Measurements from ENCODE around the gene GTF2A1L.
"Not testable (repeated sequence)": the region's sequence is repeated elsewhere in the genome, so short reads cannot be mapped to it uniquely, and the experiment has no call there.

The GTF2A1L gene

GRCh38 chr2:48696881-48697280, 79.2 kb downstream of the GTF2A1L start:
- no peak for DNase-seq (ENCODE audit: low read depth in 2 of 2, low spot score in 1 of 2)

DNA sequence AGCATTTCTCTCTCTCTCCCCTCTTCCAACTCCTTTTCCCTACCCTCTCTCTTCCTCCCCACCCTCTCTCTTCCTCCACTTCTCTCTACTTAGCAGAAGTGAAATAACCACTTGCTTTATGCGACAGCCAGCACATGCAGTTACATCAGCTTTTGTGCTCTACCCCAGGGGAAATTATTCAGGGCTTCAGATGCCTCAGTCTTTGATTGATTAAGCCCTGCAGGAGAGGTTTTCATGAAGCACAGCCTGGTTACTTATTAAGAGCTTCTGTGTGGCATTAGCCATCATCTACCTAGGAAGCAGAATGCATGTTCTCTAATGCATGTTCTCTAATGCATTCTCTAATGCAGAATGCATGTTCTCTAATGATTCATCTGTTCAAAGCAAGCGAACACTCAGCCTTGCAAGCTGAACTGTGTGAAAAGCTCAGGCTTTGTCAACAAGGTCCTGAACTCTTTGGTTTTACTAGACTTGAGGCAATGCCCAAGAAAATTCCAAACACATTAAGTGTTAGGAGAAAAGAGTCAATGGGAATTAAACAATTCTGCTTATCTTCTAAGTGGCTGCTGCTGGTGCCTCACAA, 81.8 kb downstream of the GTF2A1L start:
- DNase-seq (ENCODE audit: low read depth in 2 of 2, low spot score in 1 of 2), result no peak

GRCh38 chr2:48703621-48704020, 86.0 kb downstream of the GTF2A1L start:
- not testable (repeated sequence) for DNase-seq (ENCODE audit: low read depth in 2 of 2, low spot score in 1 of 2)

GRCh38 chr2:48707466-48707865, 89.8 kb downstream of the GTF2A1L start:
- no peak for DNase-seq (ENCODE audit: low read depth in 2 of 2, low spot score in 1 of 2)

DNA sequence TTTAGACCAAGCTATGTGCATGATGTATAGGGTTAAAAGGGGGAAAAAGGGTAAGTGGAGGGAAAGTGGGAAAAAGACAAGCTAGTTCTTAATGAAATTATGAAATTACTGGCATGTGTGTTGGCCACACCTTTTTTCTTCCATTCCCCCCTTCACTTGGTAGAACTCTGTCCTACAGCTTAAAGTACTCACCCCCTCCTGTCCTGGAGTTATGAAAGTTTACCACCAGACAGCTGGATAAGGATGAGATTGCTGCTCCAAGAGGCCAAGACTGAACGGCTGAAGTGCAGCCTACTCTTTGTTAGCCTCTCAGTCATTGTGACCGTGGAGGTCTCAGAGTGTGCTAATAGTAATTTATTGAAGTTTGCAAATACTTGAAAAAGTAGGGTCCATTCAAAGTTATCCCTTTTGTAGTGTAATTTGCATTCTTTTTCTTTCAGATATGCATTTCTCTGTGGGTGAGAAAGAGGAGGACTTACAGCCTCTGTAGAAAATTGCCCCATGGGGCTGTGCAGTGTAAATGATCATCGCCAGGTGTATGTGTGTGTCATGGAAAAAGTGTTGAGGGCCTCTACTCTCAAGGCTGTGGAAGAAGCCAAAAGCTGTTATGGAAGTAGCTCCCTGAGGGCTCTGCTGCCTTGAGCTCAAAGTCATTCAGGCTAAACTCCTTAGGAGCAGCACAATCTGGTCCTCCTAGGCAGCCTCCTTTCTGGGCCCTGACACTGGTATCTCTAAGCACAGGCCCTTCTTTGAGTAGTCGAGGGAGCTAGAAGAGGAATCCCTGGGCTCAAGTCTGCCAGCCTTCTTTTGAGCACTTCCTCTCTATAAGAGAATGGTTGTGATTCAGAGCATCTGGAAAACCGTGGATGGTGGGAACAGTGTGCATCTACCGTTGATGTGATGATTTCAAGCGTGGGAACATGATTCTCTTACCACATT, 91.7 kb downstream of the GTF2A1L start:
- no peak for DNase-seq (ENCODE audit: low read depth in 2 of 2, low spot score in 1 of 2)

DNA sequence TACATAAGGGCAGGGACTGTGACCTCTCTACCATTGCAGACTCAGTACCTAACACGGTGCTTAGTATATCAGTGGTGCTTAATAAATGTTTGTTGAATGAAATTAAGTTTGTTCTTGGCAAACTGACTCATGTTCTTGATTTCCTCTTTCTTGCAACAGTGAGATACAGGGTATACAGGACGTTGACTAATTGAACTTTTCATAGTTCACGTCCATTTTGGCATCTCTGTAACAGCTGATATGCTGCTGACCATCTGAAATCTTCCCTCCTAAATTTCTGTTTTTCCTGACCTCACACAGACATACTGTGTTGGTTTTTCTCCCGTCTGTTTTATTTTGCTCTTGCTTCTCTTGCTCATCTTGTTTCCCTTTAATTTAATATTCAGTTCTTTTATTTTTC, 93.7 kb downstream of the GTF2A1L start:
- no peak for DNase-seq (ENCODE audit: low read depth in 2 of 2, low spot score in 1 of 2)

- DNase-seq (ENCODE audit: low read depth in 2 of 2, low spot score in 1 of 2), result no peak
These were observed 94.5 kb downstream of the GTF2A1L start for GRCh38 chr2:48712151-48712550.

DNA sequence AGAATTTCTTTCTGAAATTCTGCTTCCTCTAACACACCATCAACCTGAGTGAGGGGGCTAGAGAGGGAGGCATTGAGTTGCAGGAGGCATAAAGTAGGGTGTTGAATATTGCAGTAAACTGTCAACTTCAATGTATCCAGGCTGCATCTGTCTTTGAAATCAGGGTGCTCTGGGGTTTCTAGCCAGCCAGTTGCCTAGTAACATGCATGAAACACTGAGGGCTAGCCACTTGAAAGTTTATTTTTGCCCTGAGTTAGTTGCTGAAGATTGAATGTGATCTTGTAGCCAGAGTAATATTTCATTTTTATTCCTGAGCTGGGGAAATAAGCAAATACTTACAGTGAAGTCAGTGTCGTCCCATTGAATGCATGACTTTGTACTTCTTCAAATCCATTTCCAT, 96.0 kb downstream of the GTF2A1L start:
- DNase-seq (ENCODE audit: low read depth in 2 of 2, low spot score in 1 of 2), result no peak

- DNase-seq (ENCODE audit: low read depth in 2 of 2, low spot score in 1 of 2), result no peak
These were observed 96.6 kb downstream of the GTF2A1L start for GRCh38 chr2:48714245-48714644.

GRCh38 chr2:48715042-48715899, 97.6 kb downstream of the GTF2A1L start:
- DNase-seq (ENCODE audit: low read depth in 2 of 2, low spot score in 1 of 2), result no peak

GRCh38 chr2:48715956-48716355, 98.3 kb downstream of the GTF2A1L start:
- DNase-seq (ENCODE audit: low read depth in 2 of 2, low spot score in 1 of 2), result no peak

DNA sequence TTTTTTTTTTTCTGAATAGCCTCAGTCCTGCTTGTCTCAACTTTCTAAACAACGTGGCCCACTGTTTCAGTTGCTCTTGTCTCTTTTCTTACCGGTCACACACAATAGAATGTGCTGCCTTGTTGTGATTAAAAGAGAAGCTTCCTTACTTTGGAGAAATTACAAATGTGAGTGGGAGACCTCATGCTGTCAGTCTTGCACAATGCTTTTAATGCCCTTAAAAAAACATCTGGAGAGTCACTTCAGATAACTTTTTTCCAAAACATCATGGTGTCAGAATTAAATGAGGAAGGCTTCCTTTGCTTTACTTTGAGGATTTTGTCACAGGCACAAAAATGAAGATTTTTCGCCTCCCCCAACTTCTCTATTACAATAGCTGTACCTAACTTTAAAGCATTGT, 100.2 kb downstream of the GTF2A1L start:
- DNase-seq (ENCODE audit: low read depth in 2 of 2, low spot score in 1 of 2), result no peak

DNA sequence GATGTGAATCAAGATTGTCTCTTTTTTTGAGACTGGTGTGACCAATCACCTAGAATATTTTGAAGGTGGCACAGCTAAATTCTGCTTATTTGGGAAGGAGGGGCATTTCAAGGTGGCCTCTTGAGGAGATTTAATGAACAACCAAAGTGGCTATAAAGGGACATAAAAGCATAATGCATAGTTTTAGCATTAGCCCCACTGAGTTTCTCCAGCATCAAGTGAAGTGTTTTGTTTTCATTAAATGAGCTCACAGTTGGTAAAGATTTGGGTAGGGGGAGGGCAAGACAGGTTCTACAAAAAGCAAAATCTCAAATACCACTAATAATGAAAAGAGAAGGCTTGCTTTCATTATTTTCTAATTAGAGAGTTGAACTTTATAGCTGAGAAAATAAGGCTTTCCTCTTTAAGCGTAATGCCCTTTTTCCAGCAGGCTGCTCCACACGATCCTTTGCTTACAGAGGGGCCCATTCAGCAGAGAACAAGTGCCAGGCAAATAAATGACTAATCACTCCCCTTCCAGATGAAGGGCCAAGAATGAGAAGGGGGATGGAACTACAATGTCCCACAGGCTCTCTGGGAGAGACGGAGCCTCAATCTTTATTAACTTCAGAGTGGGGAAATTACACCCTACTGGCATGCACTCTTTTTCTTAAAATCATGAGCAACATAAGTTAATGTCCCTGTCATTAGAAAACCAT, 102.0 kb downstream of the GTF2A1L start:
- DNase-seq (ENCODE audit: low read depth in 2 of 2, low spot score in 1 of 2), result no peak

DNA sequence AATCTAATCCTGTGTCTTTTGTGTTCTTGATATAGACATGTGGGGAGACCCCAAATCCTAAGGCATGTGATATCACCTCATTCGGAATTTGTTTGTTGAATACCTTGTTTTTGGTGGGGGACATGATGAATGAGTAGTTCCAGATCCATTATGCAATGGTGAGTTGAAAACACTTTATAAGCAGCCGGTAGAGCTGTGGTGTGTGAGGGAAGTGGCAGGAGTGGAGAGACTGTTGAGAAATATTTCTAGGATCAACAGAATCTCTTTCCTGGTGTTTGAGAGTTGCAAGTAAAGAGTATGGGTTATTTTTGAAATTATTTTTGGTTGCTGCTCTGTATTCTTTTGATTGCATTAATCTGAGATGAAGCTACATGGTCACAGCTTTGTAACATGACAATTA, 103.5 kb downstream of the GTF2A1L start:
- DNase-seq (ENCODE audit: low read depth in 2 of 2, low spot score in 1 of 2), result no peak

DNA sequence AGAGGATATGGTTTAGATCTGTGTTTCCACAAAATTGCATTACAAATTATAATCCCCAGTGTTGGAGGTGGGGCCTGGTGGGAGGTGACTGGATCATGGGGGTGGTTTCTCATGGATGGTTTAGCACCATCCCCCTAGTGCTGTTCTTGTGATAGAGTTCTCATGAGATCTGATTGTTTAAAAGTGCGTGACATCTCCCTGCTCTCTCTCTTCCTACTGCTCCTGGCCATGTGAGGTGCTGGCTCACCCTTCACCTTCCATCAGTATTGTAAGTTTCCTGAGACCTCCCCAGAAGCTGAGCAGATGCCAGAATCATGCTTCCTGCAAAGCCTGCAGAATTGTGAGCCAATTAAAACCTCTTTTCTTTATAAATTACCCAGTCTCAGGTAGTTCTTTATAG, 104.7 kb downstream of the GTF2A1L start:
- no peak for DNase-seq (ENCODE audit: low read depth in 2 of 2, low spot score in 1 of 2)

GRCh38 chr2:48723129-48723528, 105.5 kb downstream of the GTF2A1L start:
- no peak for DNase-seq (ENCODE audit: low read depth in 2 of 2, low spot score in 1 of 2)

DNA sequence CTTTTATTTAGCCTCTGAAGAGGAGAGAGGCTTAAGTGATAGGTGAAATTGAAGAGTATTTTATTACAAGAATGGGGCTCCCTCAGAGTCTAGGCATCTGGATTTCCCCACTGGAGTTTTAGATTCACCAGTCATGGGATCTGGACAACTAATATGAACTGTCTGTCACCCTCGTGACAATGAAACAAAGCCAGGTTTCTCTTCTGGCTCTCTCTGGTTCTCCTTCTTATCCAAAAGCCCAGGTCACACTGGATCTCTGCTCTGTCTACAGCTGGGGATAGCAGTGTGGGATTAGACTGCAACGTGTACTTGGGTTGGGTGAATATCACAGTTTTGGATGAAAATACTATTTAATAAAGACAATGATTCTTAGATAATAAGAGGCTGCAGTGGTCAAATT, 106.6 kb downstream of the GTF2A1L start:
- no peak for DNase-seq (ENCODE audit: low read depth in 2 of 2, low spot score in 1 of 2)

DNA sequence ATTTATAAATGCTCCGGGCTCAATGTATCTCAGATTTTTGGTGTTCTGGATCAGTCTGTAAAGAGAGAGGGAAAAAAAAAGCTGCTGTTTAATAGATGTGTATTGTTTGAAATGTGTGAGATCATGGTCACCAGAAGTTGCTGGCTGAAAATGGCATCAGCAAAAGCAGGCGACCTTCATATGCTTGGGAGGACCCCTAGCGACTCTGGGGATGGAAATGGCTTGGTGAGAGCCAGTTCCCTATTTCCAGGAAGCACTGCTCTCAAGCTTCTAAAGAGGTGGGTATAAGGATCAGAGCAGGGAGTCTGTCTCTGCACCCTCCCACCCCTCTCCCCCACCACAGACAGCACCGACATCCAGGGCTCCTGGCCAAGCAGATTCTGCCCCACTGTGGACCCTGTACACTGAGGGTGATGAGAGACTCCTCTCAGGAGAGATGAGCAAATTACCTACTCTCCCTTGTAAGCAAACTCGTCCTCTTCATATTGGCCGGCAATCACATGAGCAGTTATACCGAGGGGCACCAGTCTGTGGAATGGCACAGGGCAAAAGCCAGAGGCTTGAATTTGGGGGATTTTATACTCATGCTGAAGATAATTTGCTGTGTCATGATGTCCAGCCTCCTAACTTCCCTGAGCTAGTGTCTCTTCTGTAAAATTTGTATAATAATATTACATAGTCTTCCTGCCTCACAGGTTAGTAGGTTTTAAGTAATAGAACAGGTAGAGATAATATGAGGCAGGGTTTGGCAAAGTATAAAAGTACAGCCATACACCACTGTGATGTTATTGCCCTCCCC, 108.2 kb downstream of the GTF2A1L start:
- no peak for DNase-seq (ENCODE audit: low read depth in 2 of 2, low spot score in 1 of 2)

DNA sequence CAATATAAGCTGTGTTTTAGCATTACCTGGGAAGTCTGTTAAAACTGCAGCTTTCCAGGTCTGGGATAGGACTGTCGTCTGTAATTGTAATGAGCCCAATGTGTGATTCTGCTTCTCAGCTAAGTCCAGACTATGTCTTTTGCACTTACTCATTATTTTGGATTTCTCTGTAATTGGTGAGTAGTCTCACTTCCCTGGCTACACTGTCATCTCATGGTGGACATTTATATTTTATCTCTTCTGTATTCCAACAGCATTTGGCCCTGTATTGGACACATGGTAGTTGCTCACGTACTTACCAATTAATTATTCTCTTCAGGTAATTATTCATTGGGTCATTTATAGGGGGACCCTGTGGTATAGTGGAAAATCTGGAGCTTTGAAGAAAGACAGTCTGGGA, 109.9 kb downstream of the GTF2A1L start:
- no peak for DNase-seq (ENCODE audit: low read depth in 2 of 2, low spot score in 1 of 2)

- no peak for DNase-seq (ENCODE audit: low read depth in 2 of 2, low spot score in 1 of 2)
These were observed 110.6 kb downstream of the GTF2A1L start for GRCh38 chr2:48728295-48728694.
